Neural cell (in vitro differentiated cells): Measurements from ENCODE around the gene GPR25. TPM values are rescaled to one million over a fixed set of nuclear protein-coding genes. Genes with fewer than 3 reads are reported as not detected.

Experiments used
- H2AFZ ChIP-seq: fragments of 200-600, 300-800 bp; sonication (generic), shearing (Covaris generic); 2 replicates; pipeline ENCODE4 v1.6.0; 2014; ENCODE audit warnings: low read depth, mild to moderate bottlenecking, antibody characterized with exemption, low read length, moderate library complexity
- H3F3A ChIP-seq: fragments of 200-600 bp; shearing (Covaris generic); 2 replicates; pipeline ENCODE4 v1.6.1; 2016; ENCODE audit warnings: mild to moderate bottlenecking, moderate library complexity, mixed read lengths, antibody characterized with exemption, low read length; ENCODE audit not compliant: insufficient read depth, poor library complexity, severe bottlenecking
- H3K27ac ChIP-seq: fragments of 200-600, 300-800 bp; sonication (generic), shearing (Covaris generic); 2 replicates; pipeline ENCODE4 v1.5.1; 2014; ENCODE audit warnings: mild to moderate bottlenecking, low read length, moderate library complexity
- H3K27me3 ChIP-seq: fragments of 300-800, 200-600 bp; sonication (generic), shearing (Covaris generic); 2 replicates; pipeline ENCODE4 v1.6.0; 2014; ENCODE audit warnings: mild to moderate bottlenecking, low read depth, low read length, moderate library complexity; ENCODE audit not compliant: insufficient read depth
- H3K36me3 ChIP-seq: fragments of 300-800, 200-600 bp; sonication (generic), shearing (Covaris generic); 2 replicates; pipeline ENCODE4 v1.5.1; 2014; ENCODE audit warnings: mild to moderate bottlenecking, antibody characterized with exemption, low read length, moderate library complexity; ENCODE audit not compliant: insufficient read depth
- H3K4me2 ChIP-seq: fragments of 300-800, 200-600 bp; sonication (generic), shearing (Covaris generic); 2 replicates; pipeline ENCODE4 v1.6.0; 2014; ENCODE audit warnings: mild to moderate bottlenecking, low read length
- H3K4me3 ChIP-seq: fragments of 300-800, 200-600 bp; sonication (generic), shearing (Covaris generic); 2 replicates; pipeline ENCODE4 v1.5.1; 2014; ENCODE audit warnings: mild to moderate bottlenecking, low read length, moderate library complexity
- H3K79me2 ChIP-seq: fragments of 200-600 bp; shearing (Covaris generic); replicated peaks from 2 replicates; pipeline ENCODE4 v1.6.0; 2014; ENCODE audit warnings: mild to moderate bottlenecking, low read length, moderate library complexity; ENCODE audit not compliant: insufficient read depth
- H3K9ac ChIP-seq: fragments of 300-800, 200-600 bp; sonication (generic), shearing (Covaris generic); 2 replicates; pipeline ENCODE4 v1.6.1; 2016; ENCODE audit warnings: mild to moderate bottlenecking, low read length, mixed read lengths
- H3K9me2 ChIP-seq: fragments of 200-600 bp; shearing (Covaris generic); 2 replicates; pipeline ENCODE4 v1.6.1; 2016; ENCODE audit warnings: mild to moderate bottlenecking, low read length, mixed read lengths; ENCODE audit not compliant: insufficient read depth
- H3K9me3 ChIP-seq: fragments of 200-600, 300-800 bp; sonication (generic), shearing (Covaris generic); 2 replicates; pipeline ENCODE4 v1.6.1; 2016; ENCODE audit warnings: mild to moderate bottlenecking, mixed run types, low read length, moderate library complexity, mixed read lengths
- H4K20me1 ChIP-seq: fragments of 200-600 bp; shearing (Covaris generic); 2 replicates; pipeline ENCODE4 v1.6.1; 2016; ENCODE audit warnings: mild to moderate bottlenecking, mixed run types; ENCODE audit not compliant: insufficient read depth
- CTCF ChIP-seq: fragments of 450-650 bp; IDR thresholded peaks from 2 replicates; pipeline ENCODE4 v1.5.1; 2014; ENCODE audit warnings: antibody characterized with exemption, mild to moderate bottlenecking, moderate library complexity; ENCODE audit not compliant: poor library complexity, severe bottlenecking
- EP300 ChIP-seq: fragments of 450-650 bp; conservative IDR thresholded peaks from 2 replicates; pipeline ENCODE4 v1.6.1; 2014; ENCODE audit warnings: antibody characterized with exemption, mild to moderate bottlenecking, moderate library complexity; ENCODE audit not compliant: poor library complexity, severe bottlenecking
- EZH2 ChIP-seq: fragments of 200-600, 300-800 bp; shearing (Covaris generic), sonication (generic); IDR thresholded peaks from 2 replicates; pipeline ENCODE4 v1.6.1; 2014; ENCODE audit warnings: antibody characterized with exemption, low read length, borderline replicate concordance, mild to moderate bottlenecking; ENCODE audit not compliant: insufficient read depth, poor library complexity, severe bottlenecking
- MXI1 ChIP-seq: fragments of 450-650 bp; conservative IDR thresholded peaks from 2 replicates; pipeline ENCODE4 v1.6.1; 2014; ENCODE audit warnings: antibody characterized with exemption, mild to moderate bottlenecking; ENCODE audit not compliant: poor library complexity, severe bottlenecking
- POLR2AphosphoS5 ChIP-seq: IDR thresholded peaks from 2 replicates; pipeline ENCODE4 v1.6.1; 2012
- RAD21 ChIP-seq: fragments of 450-650 bp; conservative IDR thresholded peaks from 2 replicates; pipeline ENCODE4 v1.6.1; 2014; ENCODE audit warnings: antibody characterized with exemption, mild to moderate bottlenecking, moderate library complexity
- REST ChIP-seq: IDR thresholded peaks from 2 replicates; pipeline ENCODE4 v1.6.1; 2012; ENCODE audit warnings: borderline replicate concordance
- SMC3 ChIP-seq: fragments of 450-650 bp; conservative IDR thresholded peaks from 2 replicates; pipeline ENCODE4 v1.6.1; 2014; ENCODE audit warnings: antibody characterized with exemption, mild to moderate bottlenecking, moderate library complexity; ENCODE audit not compliant: poor library complexity
- TAF1 ChIP-seq: IDR thresholded peaks from 2 replicates; pipeline ENCODE4 v1.6.1; 2012; ENCODE audit warnings: low read depth
- polyA plus RNA-seq: library from polyadenylated mRNA; depleted of rRNA; stranded (reverse); fragments of >200 nt; gene quantifications from 2 replicates; pipeline ENCODE4 v1.2.3, GENCODE V29; 2014

GPR25 gene
- polyA plus RNA-seq, 1 donor from 2014 or later = not detected

- no peaks in the 10 kb centered on the region for H4K20me1 ChIP-seq
- no peak overlapping the region for H3K27ac ChIP-seq
- no peak overlapping the region for H3K4me2 ChIP-seq
- H3K9me2 ChIP-seq = no peaks in the 10 kb centered on the region
- TF ChIP-seq EP300 = no peak
- no peaks in the 10 kb centered on the region for H3K36me3 ChIP-seq
- H3K9ac ChIP-seq = no peak overlapping the region
- no peaks in the 10 kb centered on the region for H3F3A ChIP-seq
- no peak overlapping the region for H3K4me3 ChIP-seq
- no peaks in the 10 kb centered on the region for H3K9me3 ChIP-seq
- no peak overlapping the region for H2AFZ ChIP-seq
- H3K79me2 ChIP-seq = no peaks in the 10 kb centered on the region
- no peaks in the 10 kb centered on the region for H3K27me3 ChIP-seq
Measured at GRCh38 chr1:200869376-200869752, 3.4 kb upstream of the GPR25 start.

GRCh38 chr1:200869753-200870391, 2.9 kb upstream of the GPR25 start:
- Histone ChIP-seq H3K36me3 (no peaks in the 10 kb centered on the region), H4K20me1 (no peaks in the 10 kb centered on the region), H3K9me3 (no peaks in the 10 kb centered on the region), H3F3A (no peaks in the 10 kb centered on the region), H3K9me2 (no peaks in the 10 kb centered on the region), H2AFZ (no peak overlapping the region), H3K27me3 (no peaks in the 10 kb centered on the region), H3K4me3 (no peak overlapping the region), H3K27ac (no peak overlapping the region), H3K9ac (no peak overlapping the region), H3K79me2 (no peaks in the 10 kb centered on the region), H3K4me2 (no peak overlapping the region)
- no peak for TF ChIP-seq TAF1
- no peak for TF ChIP-seq RAD21
- TF ChIP-seq REST = no peak
- TF ChIP-seq EP300 = no peak
- no peak for TF ChIP-seq MXI1
- TF ChIP-seq SMC3 = no peak
- TF ChIP-seq POLR2AphosphoS5 = no peak
- no peak for TF ChIP-seq EZH2
- TF ChIP-seq CTCF = no peak
